ENCODE results near the gene KRT26.

GRCh38 chr17:40815381-40815780 is 43.4 kb upstream of the KRT26 start:
- TF ChIP-seq, protein P1, sequence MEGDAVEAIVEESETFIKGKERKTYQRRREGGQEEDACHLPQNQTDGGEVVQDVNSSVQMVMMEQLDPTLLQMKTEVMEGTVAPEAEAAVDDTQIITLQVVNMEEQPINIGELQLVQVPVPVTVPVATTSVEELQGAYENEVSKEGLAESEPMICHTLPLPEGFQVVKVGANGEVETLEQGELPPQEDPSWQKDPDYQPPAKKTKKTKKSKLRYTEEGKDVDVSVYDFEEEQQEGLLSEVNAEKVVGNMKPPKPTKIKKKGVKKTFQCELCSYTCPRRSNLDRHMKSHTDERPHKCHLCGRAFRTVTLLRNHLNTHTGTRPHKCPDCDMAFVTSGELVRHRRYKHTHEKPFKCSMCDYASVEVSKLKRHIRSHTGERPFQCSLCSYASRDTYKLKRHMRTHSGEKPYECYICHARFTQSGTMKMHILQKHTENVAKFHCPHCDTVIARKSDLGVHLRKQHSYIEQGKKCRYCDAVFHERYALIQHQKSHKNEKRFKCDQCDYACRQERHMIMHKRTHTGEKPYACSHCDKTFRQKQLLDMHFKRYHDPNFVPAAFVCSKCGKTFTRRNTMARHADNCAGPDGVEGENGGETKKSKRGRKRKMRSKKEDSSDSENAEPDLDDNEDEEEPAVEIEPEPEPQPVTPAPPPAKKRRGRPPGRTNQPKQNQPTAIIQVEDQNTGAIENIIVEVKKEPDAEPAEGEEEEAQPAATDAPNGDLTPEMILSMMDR (IDR thresholded peaks at IDR 0.05), result no peak
- no peak for TF ChIP-seq ZFX (IDR thresholded peaks at IDR 0.05; ENCODE audit: borderline replicate concordance)

Measured in 22Rv1 (cell line).